ENCODE results near the gene UBE2L6.

DNA sequence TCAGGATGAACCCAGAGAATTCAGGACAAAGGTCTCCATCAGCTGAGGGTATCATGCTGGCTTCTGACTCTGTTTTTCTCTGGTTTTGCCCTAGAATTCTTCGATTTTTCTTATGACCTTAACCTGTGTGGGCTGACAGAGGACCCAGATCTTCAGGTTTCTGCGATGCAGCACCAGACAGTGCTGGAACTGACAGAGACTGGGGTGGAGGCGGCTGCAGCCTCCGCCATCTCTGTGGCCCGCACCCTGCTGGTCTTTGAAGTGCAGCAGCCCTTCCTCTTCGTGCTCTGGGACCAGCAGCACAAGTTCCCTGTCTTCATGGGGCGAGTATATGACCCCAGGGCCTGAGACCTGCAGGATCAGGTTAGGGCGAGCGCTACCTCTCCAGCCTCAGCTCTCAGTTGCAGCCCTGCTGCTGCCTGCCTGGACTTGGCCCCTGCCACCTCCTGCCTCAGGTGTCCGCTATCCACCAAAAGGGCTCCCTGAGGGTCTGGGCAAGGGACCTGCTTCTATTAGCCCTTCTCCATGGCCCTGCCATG, 46.8 kb upstream of the UBE2L6 start:
- TF ChIP-seq, protein P1, sequence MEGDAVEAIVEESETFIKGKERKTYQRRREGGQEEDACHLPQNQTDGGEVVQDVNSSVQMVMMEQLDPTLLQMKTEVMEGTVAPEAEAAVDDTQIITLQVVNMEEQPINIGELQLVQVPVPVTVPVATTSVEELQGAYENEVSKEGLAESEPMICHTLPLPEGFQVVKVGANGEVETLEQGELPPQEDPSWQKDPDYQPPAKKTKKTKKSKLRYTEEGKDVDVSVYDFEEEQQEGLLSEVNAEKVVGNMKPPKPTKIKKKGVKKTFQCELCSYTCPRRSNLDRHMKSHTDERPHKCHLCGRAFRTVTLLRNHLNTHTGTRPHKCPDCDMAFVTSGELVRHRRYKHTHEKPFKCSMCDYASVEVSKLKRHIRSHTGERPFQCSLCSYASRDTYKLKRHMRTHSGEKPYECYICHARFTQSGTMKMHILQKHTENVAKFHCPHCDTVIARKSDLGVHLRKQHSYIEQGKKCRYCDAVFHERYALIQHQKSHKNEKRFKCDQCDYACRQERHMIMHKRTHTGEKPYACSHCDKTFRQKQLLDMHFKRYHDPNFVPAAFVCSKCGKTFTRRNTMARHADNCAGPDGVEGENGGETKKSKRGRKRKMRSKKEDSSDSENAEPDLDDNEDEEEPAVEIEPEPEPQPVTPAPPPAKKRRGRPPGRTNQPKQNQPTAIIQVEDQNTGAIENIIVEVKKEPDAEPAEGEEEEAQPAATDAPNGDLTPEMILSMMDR (IDR thresholded peaks at IDR 0.05) = no peak
- TF ChIP-seq POLR2A (IDR thresholded peaks at IDR 0.05) = no peak

Data from uterus (tissue), 2 donors.